ENCODE measurements around the gene IDH3B.

Gene IDH3B

DNA sequence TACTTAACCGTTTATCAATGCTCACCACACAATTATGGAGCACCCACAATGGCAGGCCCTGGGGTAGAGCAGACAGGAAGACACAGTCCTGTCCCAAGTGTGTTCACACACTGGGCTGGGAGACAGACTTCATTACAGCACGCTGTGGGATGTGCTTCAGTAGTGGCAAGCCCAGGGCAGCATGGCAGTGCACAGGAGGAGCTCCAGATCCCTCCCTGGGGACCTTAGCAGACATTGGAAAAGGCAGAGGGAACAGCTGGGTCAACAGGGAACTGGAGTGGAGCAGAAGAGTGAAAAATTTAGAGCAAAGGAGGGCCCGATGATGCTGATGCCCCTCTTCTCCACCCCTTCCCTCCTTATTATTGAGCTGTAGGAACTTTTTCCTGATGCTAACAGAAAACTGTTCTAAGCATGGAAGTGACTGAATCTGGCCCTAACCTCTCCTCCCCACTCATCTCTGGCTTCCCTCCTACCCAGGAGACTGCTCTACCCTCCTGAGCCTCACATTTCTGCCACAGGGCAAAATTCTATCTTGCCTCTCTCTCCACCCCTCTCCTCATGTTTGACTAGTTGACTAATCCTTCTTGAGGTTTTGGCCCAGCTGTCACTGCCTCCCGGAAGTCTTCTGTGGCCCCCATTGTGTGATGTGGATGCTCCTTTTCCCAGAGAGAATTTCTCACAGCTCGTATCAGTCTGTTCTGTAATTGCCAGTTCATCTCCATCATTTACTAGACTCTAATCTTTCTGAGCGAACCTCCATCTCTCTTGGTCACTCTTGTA, 52.9 kb downstream of the IDH3B start:
- no peak for DNase-seq

- no peak for DNase-seq
These were observed 53.7 kb downstream of the IDH3B start for GRCh38 chr20:2610326-2610725.

Data from activated gamma-delta T cell treated with Interleukin-2 at 50 U/mL for 16 hours (primary cell).